Measurements from ENCODE around the gene COQ10A. TPM values are rescaled to one million over a fixed set of nuclear protein-coding genes. Genes with fewer than 3 reads are reported as not detected.

COQ10A gene
- polyA plus RNA-seq, 1 of the 3 experiments (the other 2 are of a cell fraction), result 42.2 TPM

- TF ChIP-seq MAX (IDR thresholded peaks at IDR 0.05; ENCODE audit: low read depth) (0 out of 2 replicates have a peak, but pooled peaks have one; percentile 6), ELF1 (IDR thresholded peaks at IDR 0.05) (no peak), CTCF (IDR thresholded peaks at IDR 0.05) (peak; percentile 35), MXI1 (IDR thresholded peaks at IDR 0.05; ENCODE audit: low read depth, low read length) (peak; percentile 25; the same call in 1 of the 2 replicates)
- Histone ChIP-seq H3K9me3 (no peaks in the 10 kb centered on the region), H3K27ac (ENCODE audit: low read depth in 2 of 2, low read length in 1 of 2) (peak overlapping the region; percentile 75 to 92), H2AFZ (ENCODE audit: low read depth) (peak overlapping the region; percentile 9; the same call in 1 of the 2 replicates), H3K4me1 (ENCODE audit: control insufficient read depth in 1 of 2, insufficient read depth in 2 of 2, low read depth in 1 of 2, low read length in 1 of 2) (peaks cover 15 to 19% of the 10 kb centered on the region in 2 experiments), H3K27me3 (ENCODE audit: insufficient read depth) (no peaks in the 10 kb centered on the region), H3K9ac (peak overlapping the region; percentile 91), H3K4me3 (ENCODE audit: low read depth in 2 of 2, low read length in 1 of 2) (peak overlapping the region; percentile 90 to 95), H3K9me2 (no peaks in the 10 kb centered on the region), H4K20me1 (ENCODE audit: insufficient read depth) (peaks cover 23% of the 10 kb centered on the region), H3K4me2 (peak overlapping the region; percentile 97), H3K36me3 (replicated peaks in 1 of 2; ENCODE audit: control insufficient read depth in 1 of 2, insufficient read depth in 2 of 2, low read length in 1 of 2) (peaks cover 35 to 37% of the 10 kb centered on the region in 2 experiments), H3F3A (replicated peaks; ENCODE audit: insufficient read depth) (peaks cover 44% of the 10 kb centered on the region), H3K79me2 (ENCODE audit: insufficient read depth) (peaks cover 55% of the 10 kb centered on the region)
- 2% methylated on average over 13 of the region's 27 CpGs for WGBS (ENCODE audit: low lambda C conversion rate)
- CTCF ChIA-PET, result interaction anchor here (0.6 to 5.4 kb wide), 40 partner anchors 8 to 391 kb away, joined by 3 to 58 read pairs (median 5); partner anchors contain the start of genes CNPY2, COQ10A, RNF41 and SLC39A5
- peak; percentile 81 for DNase-seq
- POLR2A ChIA-PET, result interaction anchor here (0.6 to 2.1 kb wide), 4 partner anchors 9 to 103 kb away, joined by 4 to 12 read pairs (median 5); partner anchors contain the start of genes CNPY2, COQ10A, SMARCC2 and STAT2
Observed at GRCh38 chr12:56257491-56258067, 9.2 kb upstream of the COQ10A start.

- H3K9me2 ChIP-seq, result no peaks in the 10 kb centered on the region
- POLR2A ChIA-PET, result interaction anchor here (0.6 to 2.1 kb wide), 5 partner anchors 9 to 102 kb away, joined by 3 to 12 read pairs (median 4); partner anchors contain the start of genes CNPY2, COQ10A, RNF41 and SMARCC2
- peaks cover 15 to 19% of the 10 kb centered on the region in 2 experiments for H3K4me1 ChIP-seq (ENCODE audit: control insufficient read depth in 1 of 2, insufficient read depth in 2 of 2, low read depth in 1 of 2, low read length in 1 of 2)
- H4K20me1 ChIP-seq (ENCODE audit: insufficient read depth), result peaks cover 23% of the 10 kb centered on the region
- H3K36me3 ChIP-seq (replicated peaks in 1 of 2; ENCODE audit: control insufficient read depth in 1 of 2, insufficient read depth in 2 of 2, low read length in 1 of 2), result peaks cover 30% of the 10 kb centered on the region in 2 experiments
- no peaks in the 10 kb centered on the region for H3K27me3 ChIP-seq (ENCODE audit: insufficient read depth)
- peak within 1 kb of the TSS; percentile 75 to 92 for H3K27ac ChIP-seq (ENCODE audit: low read depth in 2 of 2, low read length in 1 of 2)
- DNase-seq, result peak; percentile 98
- H3K4me2 ChIP-seq, result peak within 1 kb of the TSS; percentile 97
- H3K9me3 ChIP-seq, result no peaks in the 10 kb centered on the region
- peaks cover 45% of the 10 kb centered on the region for H3F3A ChIP-seq (replicated peaks; ENCODE audit: insufficient read depth)
- CTCF ChIA-PET, result interaction anchor here (0.6 to 5.4 kb wide), 45 partner anchors 9 to 1282 kb away, joined by 3 to 58 read pairs (median 5); partner anchors contain the start of genes CNPY2, COQ10A, RNF41 and SLC39A5
- 0% methylated on average over 34 of the region's 78 CpGs for WGBS (ENCODE audit: low lambda C conversion rate)
- H3K4me3 ChIP-seq (ENCODE audit: low read depth in 2 of 2, low read length in 1 of 2), result peak within 1 kb of the TSS; percentile 90 to 95
- peak within 1 kb of the TSS; percentile 91 for H3K9ac ChIP-seq
- H3K79me2 ChIP-seq (ENCODE audit: insufficient read depth), result peaks cover 48% of the 10 kb centered on the region
- H2AFZ ChIP-seq (ENCODE audit: low read depth), result peak within 1 kb of the TSS; percentile 94
- TF ChIP-seq ELF1 (IDR thresholded peaks at IDR 0.05) (no peak), CTCF (IDR thresholded peaks at IDR 0.05) (peak; percentile 68), FOSL2 (IDR thresholded peaks at IDR 0.05; ENCODE audit: borderline replicate concordance, low read depth) (no peak), RXRA (IDR thresholded peaks at IDR 0.05; ENCODE audit: borderline replicate concordance, low read depth) (no peak), EZH2phosphoT487 (IDR thresholded peaks at IDR 0.05; ENCODE audit: borderline replicate concordance, low read depth) (no peak), FOXM1 (IDR thresholded peaks at IDR 0.05; ENCODE audit: low read depth) (no peak), NRF1 (IDR thresholded peaks at IDR 0.05; ENCODE audit: low read depth, low read length) (no peak), JUND (IDR thresholded peaks at IDR 0.05) (no peak), TAF1 (IDR thresholded peaks at IDR 0.05; ENCODE audit: borderline replicate concordance, low read depth, low read length) (peak; percentile 60; the same call in 1 of the 2 replicates), MXI1 (IDR thresholded peaks at IDR 0.05; ENCODE audit: low read depth, low read length) (0 out of 2 replicates have a peak, but pooled peaks have one; percentile 0), GATA2 (CRISPR knock-in tag; IDR thresholded peaks at IDR 0.05) (no peak), RAD21 (IDR thresholded peaks at IDR 0.05; ENCODE audit: low read length) (peak; percentile 8; the same call in 1 of the 2 replicates), TCF12 (IDR thresholded peaks at IDR 0.05) (no peak), CHD2 (IDR thresholded peaks at IDR 0.05; ENCODE audit: low read length, partially characterized antibody) (no peak), YY1 (IDR thresholded peaks at IDR 0.05; ENCODE audit: low read depth) (0 out of 2 replicates have a peak, but pooled peaks have one; percentile 47), MEF2A (IDR thresholded peaks at IDR 0.05; ENCODE audit: borderline replicate concordance, low read depth) (no peak), NFIC (IDR thresholded peaks at IDR 0.05; ENCODE audit: borderline replicate concordance) (no peak), FOXJ3 (CRISPR knock-in tag; IDR thresholded peaks at IDR 0.05) (no peak), RCOR1 (IDR thresholded peaks at IDR 0.05; ENCODE audit: low read length) (no peak), EP300 (IDR thresholded peaks at IDR 0.05; ENCODE audit: borderline replicate concordance in 1 of 2, low read depth in 1 of 2, low read length in 1 of 2) (no peak; a peak in 1 of 4 replicates), SMC3 (IDR thresholded peaks at IDR 0.05; ENCODE audit: low read depth, low read length) (peak; percentile 46; the same call in 1 of the 2 replicates)
Observed at GRCh38 chr12:56258068-56258819, 8.5 kb upstream of the COQ10A start, which contains the start of gene ANKRD52. Gene ANKRD52, minus strand, starts transcription at chr12:56258384. Its CDS starts 115 bp downstream, at chr12:56258269.
